AG04449 (cell line): ENCODE results near the gene HK3.

Experiments used
- CTCF ChIA-PET: fragments of 350-600 bp; formaldehyde crosslinking; extraction: SDS; loops from one replicate; lab custom pipeline; 2021; ENCODE audit warnings: antibody characterized with exemption; lab: Yijun Ruan, JAX
- POLR2A ChIA-PET: fragments of 400-600, 350-600 bp; formaldehyde crosslinking; extraction: SDS; loops from one replicate; lab custom pipeline; 2020; ENCODE audit warnings: antibody characterized with exemption, inconsistent platforms; lab: Yijun Ruan, JAX
- DNase-seq: peaks from one replicate; pipeline ENCODE4 v3.0.0-alpha.2; 2010; ENCODE audit warnings: low read depth, low spot score
- H3K4me3 ChIP-seq: 2 replicates; pipeline ENCODE4 v1.5.1; 2011; ENCODE audit warnings: low read depth, mild to moderate bottlenecking, control low read depth, low read length
- CTCF ChIP-seq: IDR thresholded peaks from one replicate; pipeline ENCODE4 v1.5.1; 2011; ENCODE audit warnings: mild to moderate bottlenecking, moderate library complexity, low read length, control low read depth, inconsistent platforms; ENCODE audit not compliant: insufficient read depth; ENCODE audit errors: missing control alignments

The HK3 gene

DNA sequence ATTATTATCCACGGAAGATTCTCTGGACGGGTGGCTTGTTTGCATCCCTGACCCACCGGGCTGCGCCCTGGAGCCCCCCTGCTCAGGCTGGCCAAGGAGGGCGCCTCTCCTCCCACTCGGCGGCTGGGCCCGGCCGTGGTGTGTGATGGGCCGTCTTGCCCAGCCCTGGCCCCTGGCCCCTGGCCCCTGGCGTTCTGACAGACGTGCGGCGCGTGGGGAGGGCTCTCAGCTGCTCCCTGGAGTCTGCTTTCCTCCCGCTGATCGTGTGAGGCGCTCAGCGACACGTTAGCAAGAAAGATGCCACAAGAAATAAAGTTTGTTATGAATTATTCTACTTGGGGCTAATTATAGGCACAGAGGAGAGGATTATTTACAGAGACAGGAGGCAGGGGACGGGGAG lies 55.5 kb downstream of the HK3 start:
- ChIA-PET POLR2A (no interaction called here), CTCF (no interaction called here)
- no peak for DNase-seq
- no peak for TF ChIP-seq CTCF
- H3K4me3 ChIP-seq, result no peak overlapping the region

- TF ChIP-seq CTCF, result no peak
- H3K4me3 ChIP-seq, result no peak overlapping the region
- peak; percentile 14 for DNase-seq
- ChIA-PET CTCF (no interaction called here), POLR2A (no interaction called here)
These were observed 61.4 kb downstream of the HK3 start for GRCh38 chr5:176837707-176838115.

GRCh38 chr5:176836811-176837706 lies 62.1 kb downstream of the HK3 start:
- no peak for TF ChIP-seq CTCF
- ChIA-PET CTCF (no interaction called here), POLR2A (no interaction called here)
- DNase-seq, result no peak
- no peak overlapping the region for H3K4me3 ChIP-seq

DNA sequence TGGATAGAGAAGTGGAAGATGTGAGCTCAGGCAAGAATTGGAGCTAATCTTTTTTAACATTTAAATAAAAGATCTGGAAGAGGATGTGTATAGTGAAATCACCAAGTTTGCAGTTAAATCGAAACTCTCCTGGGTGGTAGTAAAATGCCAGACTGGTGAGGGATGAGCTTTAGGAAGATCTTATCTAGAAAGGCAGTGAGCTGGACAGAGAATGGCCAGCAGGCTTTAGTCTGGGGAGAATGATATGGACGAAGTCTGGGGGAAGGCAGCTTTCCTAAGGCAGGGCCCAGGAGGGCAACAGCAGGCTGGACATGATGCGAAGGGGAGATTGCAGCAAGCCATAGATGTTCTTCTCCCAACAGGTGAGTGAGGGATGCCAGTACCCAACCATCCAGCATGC lies 63.2 kb downstream of the HK3 start:
- no peak for DNase-seq
- ChIA-PET POLR2A (no interaction called here), CTCF (no interaction called here)
- TF ChIP-seq CTCF, result no peak
- no peak overlapping the region for H3K4me3 ChIP-seq

GRCh38 chr5:176833286-176833685 lies 65.9 kb downstream of the HK3 start:
- CTCF ChIA-PET, result interaction anchor here (1.2 kb wide), 1 partner anchor 20 kb away, joined by 3 read pairs; no protein-coding TSS in a partner anchor
- POLR2A ChIA-PET, result no interaction called here
- TF ChIP-seq CTCF, result no peak

GRCh38 chr5:176832162-176832561 lies 67.0 kb downstream of the HK3 start:
- no peak for TF ChIP-seq CTCF
- DNase-seq, result no peak
- CTCF ChIA-PET, result interaction anchor here (0.9 kb wide), 1 partner anchor 13 kb away, joined by 3 read pairs; no protein-coding TSS in a partner anchor
- no peak overlapping the region for H3K4me3 ChIP-seq
- POLR2A ChIA-PET, result no interaction called here

More at GRCh38 chr5:176833286-176833685, 65.9 kb downstream of the HK3 start:
- H3K4me3 ChIP-seq, result no peak overlapping the region
- no peak for DNase-seq
